ENCODE data around the gene CAMK1D.

CAMK1D gene

GRCh38 chr10:12873172-12873571, 523.8 kb downstream of the CAMK1D start:
- DNase-seq, result no peak

GRCh38 chr10:12874501-12874900, 525.2 kb downstream of the CAMK1D start:
- no peak for DNase-seq

DNA sequence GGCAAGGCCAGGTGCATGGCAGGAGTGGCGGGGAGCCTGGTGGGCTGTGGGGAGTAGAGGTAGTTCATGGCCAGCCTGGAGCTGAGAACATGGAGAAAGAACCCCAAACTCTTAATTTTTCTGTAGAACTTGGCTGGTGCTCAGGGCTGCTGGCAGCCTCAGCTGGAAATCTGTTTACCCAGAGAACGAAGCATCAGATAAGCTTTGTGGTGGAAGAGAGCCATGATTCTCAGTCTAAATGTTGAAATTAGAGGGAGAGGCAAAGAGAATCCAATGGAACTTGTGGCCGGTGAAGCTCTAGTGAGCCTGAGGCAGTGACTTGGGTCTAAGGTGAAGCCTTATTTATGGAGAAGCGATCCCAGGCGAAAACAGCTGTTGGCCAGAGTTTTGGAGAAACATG, 525.8 kb downstream of the CAMK1D start:
- no peak for DNase-seq

GRCh38 chr10:12876266-12876665, 526.9 kb downstream of the CAMK1D start:
- no peak for DNase-seq

- no peak for DNase-seq
These were observed 527.8 kb downstream of the CAMK1D start for GRCh38 chr10:12877150-12877549.

- no peak for DNase-seq
These were observed 531.1 kb downstream of the CAMK1D start for GRCh38 chr10:12880423-12880822.

- no peak for DNase-seq
These were observed 535.5 kb downstream of the CAMK1D start for GRCh38 chr10:12884851-12885250.
